ENCODE results near the gene SHISA3.

SHISA3 gene

DNA sequence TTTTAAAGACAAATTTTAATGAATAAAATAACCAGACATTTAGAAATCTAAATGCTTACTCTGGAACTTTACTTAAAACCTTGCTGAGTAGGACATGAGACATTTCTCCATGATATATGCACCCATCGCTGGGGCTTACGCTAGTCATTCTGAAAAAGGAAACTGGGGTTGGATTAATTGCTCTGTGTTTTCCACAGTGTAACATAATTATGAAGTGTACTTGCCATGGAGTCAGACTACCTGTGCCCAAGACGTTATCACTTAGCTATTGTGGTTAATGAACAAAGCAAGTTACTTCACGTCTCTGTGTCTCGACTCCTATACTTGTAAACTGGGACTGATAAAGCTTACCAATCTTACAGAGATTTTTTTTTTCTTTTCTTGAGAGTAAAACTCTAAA is 47.8 kb downstream of the SHISA3 start:
- DNase-seq (ENCODE audit: low read depth in 3 of 3), result no peak

DNA sequence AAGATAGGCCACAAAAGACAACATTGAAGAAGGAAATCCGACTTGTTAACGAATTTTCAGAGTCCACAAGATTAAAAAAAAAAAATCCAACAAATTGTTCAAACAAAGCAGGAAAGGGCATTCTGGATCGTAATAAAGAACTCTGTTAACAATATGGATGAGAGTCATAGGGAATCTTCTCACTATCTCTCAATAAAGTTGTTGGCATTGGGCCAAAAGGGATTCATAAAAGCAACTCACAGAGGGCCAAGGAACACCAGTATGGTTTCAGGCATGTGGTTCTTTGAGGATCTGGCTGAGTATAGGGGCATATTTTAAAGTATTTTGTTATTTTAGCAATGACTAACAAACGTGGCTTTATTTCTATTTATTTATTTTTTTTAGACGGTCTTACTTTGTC is 49.5 kb downstream of the SHISA3 start:
- no peak for DNase-seq (ENCODE audit: low read depth in 3 of 3)
